Liver (tissue), 2 donors: ENCODE measurements around the gene VCP.

Experiments used
- HNF4G ChIP-seq: IDR thresholded peaks from 2 replicates; pipeline ENCODE4 v1.6.1; 2016; ENCODE audit warnings: antibody characterized with exemption
- RXRA ChIP-seq, 2 donors: IDR thresholded peaks; 2 replicates each; pipeline ENCODE4 v1.6.1; 2017 to 2018; ENCODE audit warnings: antibody characterized with exemption in 2 of 2, mild to moderate bottlenecking in 1 of 2
- donor health status: healthy.

DNA sequence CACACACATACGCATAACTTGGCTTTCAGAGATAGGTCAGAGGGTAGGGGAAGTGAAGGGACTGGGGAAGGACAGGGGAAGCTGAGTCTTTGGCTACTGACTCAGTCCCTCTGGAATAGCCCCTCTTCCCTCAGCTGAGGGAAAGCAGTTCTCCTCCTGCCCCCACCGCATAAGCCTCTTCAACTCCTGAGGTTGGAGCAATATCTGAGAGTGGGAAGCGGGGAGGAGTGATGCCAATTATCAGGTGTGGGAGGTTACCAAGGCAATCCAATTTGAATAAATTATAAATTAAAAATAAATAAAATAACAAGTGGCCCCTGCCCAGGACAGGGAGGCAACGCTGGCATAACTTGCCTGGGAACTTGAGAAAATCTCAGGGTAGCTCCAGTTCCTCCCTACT, 32.2 kb upstream of the VCP start:
- TF ChIP-seq HNF4G: no peak
- no peak for TF ChIP-seq RXRA (IDR thresholded peaks at IDR 0.05)
